IMR-90 (cell line): ENCODE results near the gene GPR153. TPM values are rescaled to one million over a fixed set of nuclear protein-coding genes. Genes with fewer than 3 reads are reported as not detected.

Source experiments
- ATAC-seq: fragments of 200-7000 bp; cut with Tn5 transposase; 2 replicates; pipeline ENCODE4 v1.9.1; 2020; ENCODE audit warnings: low read depth, mild to moderate bottlenecking, moderate library complexity
- BruUV-seq: library from RNA; stranded (reverse); fragments of 400-500 nt; replicated peaks from 2 replicates; lab custom pipeline; 2021; lab: Mats Ljungman, UMichigan
- CTCF ChIA-PET: fragments of 300-600 bp; formaldehyde crosslinking; extraction: SDS; loops from one replicate; lab custom pipeline; 2021; ENCODE audit warnings: antibody characterized with exemption; lab: Yijun Ruan, JAX
- POLR2A ChIA-PET: fragments of 300-600 bp; sonication (Branson Sonifier 250); formaldehyde crosslinking; loops from one replicate; lab custom pipeline; 2022; ENCODE audit warnings: antibody characterized with exemption; ENCODE audit not compliant: unreplicated experiment; lab: Charles Lee
- DNase-seq: peaks from one replicate; pipeline ENCODE4 v3.0.0; 2013
- H2AFZ ChIP-seq: replicated peaks from 2 replicates; pipeline ENCODE3; 2013; ENCODE audit warnings: low read length, mild to moderate bottlenecking; ENCODE audit not compliant: poor library complexity
- H2AK5ac ChIP-seq: 2 replicates; pipeline ENCODE4 v1.6.1; 2013; ENCODE audit warnings: low read depth, low read length, inconsistent platforms
- H2AK9ac ChIP-seq: replicated peaks from 2 replicates; pipeline ENCODE3; 2013; ENCODE audit warnings: mild to moderate bottlenecking, low read depth, low read length, moderate library complexity; ENCODE audit not compliant: poor library complexity
- H2BK120ac ChIP-seq: 2 replicates; pipeline ENCODE4 v1.6.1; 2013; ENCODE audit warnings: low read depth, low read length, inconsistent platforms
- H2BK15ac ChIP-seq: 3 replicates; pipeline ENCODE4 v1.6.1; 2013; ENCODE audit warnings: low read depth, low read length, inconsistent platforms
- H2BK20ac ChIP-seq: 2 replicates; pipeline ENCODE4 v1.6.1; 2013; ENCODE audit warnings: low read depth, mild to moderate bottlenecking, inconsistent platforms, low read length, moderate library complexity
- H2BK5ac ChIP-seq: 2 replicates; pipeline ENCODE4 v1.6.1; 2013; ENCODE audit warnings: mild to moderate bottlenecking, low read depth, low read length, inconsistent platforms; ENCODE audit not compliant: poor library complexity, severe bottlenecking
- H3K14ac ChIP-seq: replicated peaks from 2 replicates; pipeline ENCODE4 v1.6.1; 2013; ENCODE audit warnings: low read depth, low read length, inconsistent platforms
- H3K18ac ChIP-seq: 2 replicates; pipeline ENCODE4 v1.6.1; 2013; ENCODE audit warnings: low read depth, low read length, control low read depth
- H3K23ac ChIP-seq: 2 replicates; pipeline ENCODE4 v1.6.1; 2013; ENCODE audit warnings: low read depth, low read length, inconsistent platforms
- H3K27ac ChIP-seq: 2 replicates; pipeline ENCODE4 v1.5.1; 2013; ENCODE audit warnings: mild to moderate bottlenecking, control low read depth, low read length; ENCODE audit not compliant: insufficient read depth
- H3K27me3 ChIP-seq: 2 replicates; pipeline ENCODE4 v1.6.1; 2013; ENCODE audit warnings: low read length; ENCODE audit not compliant: control insufficient read depth, insufficient read depth
- H3K36me3 ChIP-seq: 2 replicates; pipeline ENCODE4 v1.6.1; 2013; ENCODE audit warnings: low read length, mixed read lengths; ENCODE audit not compliant: control insufficient read depth, insufficient read depth
- H3K4ac ChIP-seq: 2 replicates; pipeline ENCODE4 v1.6.1; 2013; ENCODE audit warnings: low read depth, low read length, inconsistent platforms
- H3K4me1 ChIP-seq: 2 replicates; pipeline ENCODE4 v1.6.1; 2013; ENCODE audit warnings: low read length, mixed read lengths; ENCODE audit not compliant: control insufficient read depth, insufficient read depth
- H3K4me2 ChIP-seq: 2 replicates; pipeline ENCODE4 v1.6.1; 2013; ENCODE audit warnings: low read depth, mild to moderate bottlenecking, control low read depth, low read length, moderate library complexity
- H3K4me3 ChIP-seq: 2 replicates; pipeline ENCODE4 v1.5.1; 2013; ENCODE audit warnings: low read depth, mild to moderate bottlenecking, control low read depth, low read length, moderate library complexity; ENCODE audit not compliant: insufficient read depth
- H3K56ac ChIP-seq: 2 replicates; pipeline ENCODE4 v1.6.1; 2013; ENCODE audit warnings: low read length, inconsistent platforms; ENCODE audit not compliant: insufficient read depth; ENCODE audit errors: extremely low read depth
- H3K79me1 ChIP-seq, 2 experiments: 2 replicates each; pipeline ENCODE4 v1.6.1; 2013; ENCODE audit warnings: low read length in 2 of 2, inconsistent platforms in 1 of 2, low read depth in 1 of 2
- H3K9ac ChIP-seq: 2 replicates; pipeline ENCODE4 v1.6.1; 2013; ENCODE audit warnings: low read depth, low read length, control low read depth
- H3K9me1 ChIP-seq: 2 replicates; pipeline ENCODE4 v1.6.1; 2013; ENCODE audit warnings: low read length, inconsistent platforms; ENCODE audit not compliant: insufficient read depth
- H3K9me3 ChIP-seq: 2 replicates; pipeline ENCODE4 v1.6.1; 2013; ENCODE audit warnings: low read length; ENCODE audit not compliant: control insufficient read depth, insufficient read depth
- H4K20me1 ChIP-seq: 2 replicates; pipeline ENCODE4 v1.6.1; 2013; ENCODE audit warnings: low read length, inconsistent platforms; ENCODE audit not compliant: insufficient read depth
- H4K5ac ChIP-seq: 2 replicates; pipeline ENCODE4 v1.6.1; 2013; ENCODE audit warnings: mild to moderate bottlenecking, low read depth, low read length, control low read depth
- H4K8ac ChIP-seq, 2 experiments: 2 replicates each; pipeline ENCODE4 v1.6.1; 2013; ENCODE audit warnings: low read depth in 2 of 2, low read length in 2 of 2, control low read depth in 1 of 2, inconsistent platforms in 1 of 2
- H4K91ac ChIP-seq: 2 replicates; pipeline ENCODE4 v1.6.1; 2013; ENCODE audit warnings: low read depth, low read length, inconsistent platforms; ENCODE audit not compliant: insufficient read depth
- BHLHE40 ChIP-seq: fragments of 150-350 bp; IDR thresholded peaks from 2 replicates; pipeline ENCODE4 v1.6.1; 2016; ENCODE audit warnings: mild to moderate bottlenecking, low read depth, low read length
- CEBPB ChIP-seq: IDR thresholded peaks from 2 replicates; pipeline ENCODE4 v1.6.1; 2012; ENCODE audit warnings: low read depth, low read length, improper control_type of control experiment
- CHD1 ChIP-seq: IDR thresholded peaks from 2 replicates; pipeline ENCODE4 v1.6.1; 2012; ENCODE audit warnings: low read depth, low read length, improper control_type of control experiment
- FOS ChIP-seq: fragments of 150-350 bp; IDR thresholded peaks from 2 replicates; pipeline ENCODE4 v1.6.1; 2016; ENCODE audit warnings: low read depth, low read length
- MAFK ChIP-seq: IDR thresholded peaks from 2 replicates; pipeline ENCODE4 v1.6.1; 2012; ENCODE audit warnings: low read depth, low read length, improper control_type of control experiment
- MAZ ChIP-seq: IDR thresholded peaks from 2 replicates; pipeline ENCODE4 v1.6.1; 2012; ENCODE audit warnings: low read depth, mild to moderate bottlenecking, low read length, improper control_type of control experiment, moderate library complexity, borderline replicate concordance
- MXI1 ChIP-seq: IDR thresholded peaks from 2 replicates; pipeline ENCODE4 v1.6.1; 2012; ENCODE audit warnings: low read depth, mild to moderate bottlenecking, low read length, moderate library complexity, borderline replicate concordance
- NFE2L2 ChIP-seq: fragments of 150-350 bp; IDR thresholded peaks from 2 replicates; pipeline ENCODE4 v1.6.1; 2016; ENCODE audit warnings: low read depth, mild to moderate bottlenecking, low read length
- POLR2A ChIP-seq: IDR thresholded peaks from 2 replicates; pipeline ENCODE4 v1.6.1; 2012; ENCODE audit warnings: mild to moderate bottlenecking, low read depth, low read length
- RAD21 ChIP-seq: IDR thresholded peaks from 2 replicates; pipeline ENCODE4 v1.6.1; 2012; ENCODE audit warnings: low read length, improper control_type of control experiment
- RCOR1 ChIP-seq: IDR thresholded peaks from 2 replicates; pipeline ENCODE4 v1.6.1; 2012; ENCODE audit warnings: mild to moderate bottlenecking, low read length, improper control_type of control experiment; ENCODE audit not compliant: insufficient replicate concordance
- RFX5 ChIP-seq: IDR thresholded peaks from 2 replicates; pipeline ENCODE4 v1.8.0; 2012; ENCODE audit warnings: low read depth, mild to moderate bottlenecking, low read length, moderate library complexity
- SMC3 ChIP-seq: fragments of 150-350 bp; IDR thresholded peaks from 2 replicates; pipeline ENCODE4 v1.6.1; 2016; ENCODE audit warnings: low read depth, mild to moderate bottlenecking, antibody characterized with exemption, low read length, moderate library complexity
- USF2 ChIP-seq: fragments of 150-350 bp; IDR thresholded peaks from 2 replicates; pipeline ENCODE4 v1.6.1; 2017; ENCODE audit warnings: mild to moderate bottlenecking, antibody characterized with exemption, low read length, low read depth
- WGBS, 2 experiments: methylation state at CpG; one replicate each; pipeline versions ENCODE4 v1.1.5 to v1.1.7; 2013; ENCODE audit warnings: missing lambda C conversion rate in 2 of 2; ENCODE audit not compliant: insufficient read length in 1 of 2; ENCODE audit errors: extremely low coverage in 2 of 2; 5-methylcytosine and 5-hydroxymethylcytosine counted together
- dilution Hi-C: fragments of 300-500 bp; cut with HindIII; formaldehyde crosslinking; loops from one replicate; pipeline ENCODE4 v1.14.3; 2018; ENCODE audit warnings: low sequenced_read_pairs; ENCODE audit not compliant: unreplicated experiment
- in situ Hi-C: fragments of 300-500 bp; cut with MboI; formaldehyde crosslinking; loops from 3 replicates; pipeline ENCODE4 v1.14.3; 2019; ENCODE audit warnings: low sequenced_read_pairs, inconsistent platforms, mixed read lengths
- intact Hi-C: fragments of 100-400 bp; cut with micrococcal nuclease; formaldehyde crosslinking; loops from 2 replicates; pipeline ENCODE4 v1.10.0; 2022
- polyA plus RNA-seq, 3 experiments: library from polyadenylated mRNA; depleted of rRNA; stranded (reverse); fragments of >200 nt; gene quantifications; 2 replicates each; pipeline ENCODE4 v1.2.3, GENCODE V29; 2012; ENCODE audit warnings: low replicate concordance in 1 of 3
- total RNA-seq: library from RNA; depleted of rRNA; stranded (reverse); fragments of >200 nt; gene quantifications from 2 replicates; pipeline ENCODE4 v1.2.3, GENCODE V29; 2012
- TF ChIP-seq, protein P1 (sequence below): fragments of 150-350 bp; IDR thresholded peaks from 2 replicates; pipeline ENCODE4 v1.6.1; 2016; ENCODE audit warnings: low read depth, mild to moderate bottlenecking, low read length, moderate library complexity, borderline replicate concordance
- TF ChIP-seq, protein P2 (sequence below): conservative IDR thresholded peaks from 2 replicates; pipeline ENCODE4 v1.5.1; 2012; ENCODE audit warnings: mild to moderate bottlenecking, low read depth, low read length, improper control_type of control experiment

The GPR153 gene
- total and polyA plus RNA-seq, 2 of the 4 experiments (the other 2 are of a cell fraction), result 1.8 to 5.2 TPM

GRCh38 chr1:6239213-6239752, 21.6 kb downstream of the GPR153 start:
- Histone ChIP-seq H3K23ac (no peak overlapping the region), H3K79me1 (peaks cover 8 to 11% of the 10 kb centered on the region in 2 experiments), H3K4me1 (peaks cover 4% of the 10 kb centered on the region; the same call in 1 of the 2 replicates), H3K9me3 (no peaks in the 10 kb centered on the region), H3K4ac (no peak overlapping the region), H3K27ac (no peak overlapping the region), H3K27me3 (peaks cover 48% of the 10 kb centered on the region), H2BK120ac (no peak overlapping the region), H4K20me1 (0 out of 2 replicates have a peak, but pooled peaks cover 4% of the 10 kb centered on the region), H3K4me2 (no peak overlapping the region), H2AK9ac (no peak overlapping the region), H4K91ac (no peak overlapping the region), H3K56ac (no peak overlapping the region), H2BK5ac (no peak overlapping the region), H4K8ac (no peak overlapping the region), H3K9me1 (no peaks in the 10 kb centered on the region; the same call in 1 of the 2 replicates), H2BK15ac (no peak overlapping the region), H2BK20ac (no peak overlapping the region), H3K18ac (no peak overlapping the region), H3K9ac (no peak overlapping the region), H3K36me3 (no peaks in the 10 kb centered on the region), H3K14ac (no peak overlapping the region), H4K5ac (no peak overlapping the region), H2AK5ac (no peak overlapping the region), H3K4me3 (no peak overlapping the region), H2AFZ (no peak overlapping the region)
- ChIA-PET CTCF (no interaction called here), POLR2A (no interaction called here)
- in situ Hi-C loops (no loop called here), intact Hi-C loops (no loop called here), dilution Hi-C loops (no loop called here)
- ATAC-seq, result no peak
- no TSS peak for BruUV-seq
- WGBS, 2 experiments, result 20% methylated on average over 1 of the region's 7 CpGs; no CpG with 5 or more reads in 1 of the 2 experiments
- TF ChIP-seq MAZ (no peak), RFX5 (no peak), CEBPB (no peak), USF2 (no peak), CHD1 (no peak), BHLHE40 (no peak), MAFK (no peak), NFE2L2 (no peak), FOS (no peak), MXI1 (no peak), RCOR1 (no peak), SMC3 (no peak), POLR2A (no peak), RAD21 (no peak)
- TF ChIP-seq, protein P1, sequence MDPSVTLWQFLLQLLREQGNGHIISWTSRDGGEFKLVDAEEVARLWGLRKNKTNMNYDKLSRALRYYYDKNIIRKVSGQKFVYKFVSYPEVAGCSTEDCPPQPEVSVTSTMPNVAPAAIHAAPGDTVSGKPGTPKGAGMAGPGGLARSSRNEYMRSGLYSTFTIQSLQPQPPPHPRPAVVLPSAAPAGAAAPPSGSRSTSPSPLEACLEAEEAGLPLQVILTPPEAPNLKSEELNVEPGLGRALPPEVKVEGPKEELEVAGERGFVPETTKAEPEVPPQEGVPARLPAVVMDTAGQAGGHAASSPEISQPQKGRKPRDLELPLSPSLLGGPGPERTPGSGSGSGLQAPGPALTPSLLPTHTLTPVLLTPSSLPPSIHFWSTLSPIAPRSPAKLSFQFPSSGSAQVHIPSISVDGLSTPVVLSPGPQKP, result no peak
- TF ChIP-seq, protein P2, sequence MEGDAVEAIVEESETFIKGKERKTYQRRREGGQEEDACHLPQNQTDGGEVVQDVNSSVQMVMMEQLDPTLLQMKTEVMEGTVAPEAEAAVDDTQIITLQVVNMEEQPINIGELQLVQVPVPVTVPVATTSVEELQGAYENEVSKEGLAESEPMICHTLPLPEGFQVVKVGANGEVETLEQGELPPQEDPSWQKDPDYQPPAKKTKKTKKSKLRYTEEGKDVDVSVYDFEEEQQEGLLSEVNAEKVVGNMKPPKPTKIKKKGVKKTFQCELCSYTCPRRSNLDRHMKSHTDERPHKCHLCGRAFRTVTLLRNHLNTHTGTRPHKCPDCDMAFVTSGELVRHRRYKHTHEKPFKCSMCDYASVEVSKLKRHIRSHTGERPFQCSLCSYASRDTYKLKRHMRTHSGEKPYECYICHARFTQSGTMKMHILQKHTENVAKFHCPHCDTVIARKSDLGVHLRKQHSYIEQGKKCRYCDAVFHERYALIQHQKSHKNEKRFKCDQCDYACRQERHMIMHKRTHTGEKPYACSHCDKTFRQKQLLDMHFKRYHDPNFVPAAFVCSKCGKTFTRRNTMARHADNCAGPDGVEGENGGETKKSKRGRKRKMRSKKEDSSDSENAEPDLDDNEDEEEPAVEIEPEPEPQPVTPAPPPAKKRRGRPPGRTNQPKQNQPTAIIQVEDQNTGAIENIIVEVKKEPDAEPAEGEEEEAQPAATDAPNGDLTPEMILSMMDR, result no peak
- no peak for DNase-seq
